ENCODE data around the gene ARL4C.

The ARL4C gene

DNA sequence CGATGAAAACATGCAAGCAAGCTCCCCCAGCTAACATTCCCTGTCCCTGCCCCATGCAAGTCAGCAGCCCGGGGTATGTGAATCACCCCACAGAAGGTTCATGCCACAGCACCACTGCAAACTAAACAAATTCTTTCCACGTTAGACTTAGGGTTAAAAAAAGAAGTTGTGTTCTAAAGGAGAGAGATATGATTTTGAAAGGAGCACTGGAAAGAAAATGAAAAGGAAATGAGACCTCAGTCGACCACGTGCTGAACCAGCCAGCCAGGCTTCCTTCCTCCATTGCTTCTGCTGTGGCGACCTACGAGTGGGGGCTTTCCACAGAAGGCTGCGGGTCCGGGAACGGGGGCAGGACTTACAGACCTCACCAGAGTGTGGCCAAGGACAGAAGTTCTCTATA, 52.0 kb downstream of the ARL4C start:
- DNase-seq (ENCODE audit: low read depth): no peak

DNA sequence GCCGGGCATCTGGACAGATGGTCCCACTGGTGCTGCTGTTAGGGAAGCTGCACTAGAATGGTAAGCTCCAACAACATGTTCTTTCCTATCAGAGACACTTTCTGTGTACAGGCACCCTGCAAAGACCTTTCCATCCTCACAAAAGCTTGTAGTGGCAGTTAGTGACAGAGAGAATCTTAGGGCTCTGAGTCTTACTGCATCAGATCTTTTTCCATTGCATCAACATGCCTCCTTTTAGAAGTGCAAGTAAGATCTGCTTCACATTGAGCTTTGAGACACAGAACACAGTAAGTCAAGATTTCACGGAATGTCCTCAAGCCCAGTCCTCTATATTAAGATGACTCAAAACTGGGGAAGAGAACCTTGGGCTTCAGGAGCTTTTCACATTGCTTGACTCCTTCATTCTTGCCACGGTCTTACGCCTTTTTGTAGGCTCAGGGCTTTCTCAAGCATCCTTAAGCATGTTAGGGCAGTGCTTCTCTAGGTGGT, 52.6 kb downstream of the ARL4C start:
- no peak for DNase-seq (ENCODE audit: low read depth)
